AG09309 (cell line): Measurements from ENCODE around the gene CDKAL1.

Experiments used
- DNase-seq: peaks from one replicate; pipeline ENCODE4 v3.0.0-alpha.2; 2010; ENCODE audit warnings: low read depth
- H3K4me3 ChIP-seq: 2 replicates; pipeline ENCODE4 v1.5.1; 2011; ENCODE audit warnings: mild to moderate bottlenecking, low read depth, low read length, moderate library complexity; ENCODE audit not compliant: control insufficient read depth
- TF ChIP-seq, protein P1 (sequence below): IDR thresholded peaks from 2 replicates; pipeline ENCODE4 v1.5.1; 2011; ENCODE audit warnings: mild to moderate bottlenecking, low read depth, low read length, inconsistent platforms; ENCODE audit not compliant: insufficient read depth, control insufficient read depth; ENCODE audit errors: missing control alignments

The CDKAL1 gene

DNA sequence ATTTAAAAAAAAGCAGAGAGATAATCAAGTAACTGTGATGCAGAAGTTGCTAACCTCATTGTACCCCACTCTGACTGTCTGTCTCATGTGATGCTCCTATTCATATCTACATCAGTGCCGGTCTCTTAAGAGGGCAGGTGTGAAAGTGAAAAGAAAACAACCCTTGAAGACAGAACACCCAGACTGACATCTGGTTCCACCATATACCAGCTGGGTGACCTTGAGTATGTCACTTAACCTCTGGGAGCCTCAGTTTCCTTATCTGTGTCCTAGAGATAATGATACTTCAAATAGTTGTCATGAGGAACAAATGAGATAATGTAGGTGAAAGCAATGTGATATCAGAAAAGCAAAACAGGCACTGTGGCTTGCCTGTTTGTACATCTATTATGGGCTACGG lies 632.5 kb downstream of the CDKAL1 start:
- DNase-seq = no peak
- TF ChIP-seq, protein P1, sequence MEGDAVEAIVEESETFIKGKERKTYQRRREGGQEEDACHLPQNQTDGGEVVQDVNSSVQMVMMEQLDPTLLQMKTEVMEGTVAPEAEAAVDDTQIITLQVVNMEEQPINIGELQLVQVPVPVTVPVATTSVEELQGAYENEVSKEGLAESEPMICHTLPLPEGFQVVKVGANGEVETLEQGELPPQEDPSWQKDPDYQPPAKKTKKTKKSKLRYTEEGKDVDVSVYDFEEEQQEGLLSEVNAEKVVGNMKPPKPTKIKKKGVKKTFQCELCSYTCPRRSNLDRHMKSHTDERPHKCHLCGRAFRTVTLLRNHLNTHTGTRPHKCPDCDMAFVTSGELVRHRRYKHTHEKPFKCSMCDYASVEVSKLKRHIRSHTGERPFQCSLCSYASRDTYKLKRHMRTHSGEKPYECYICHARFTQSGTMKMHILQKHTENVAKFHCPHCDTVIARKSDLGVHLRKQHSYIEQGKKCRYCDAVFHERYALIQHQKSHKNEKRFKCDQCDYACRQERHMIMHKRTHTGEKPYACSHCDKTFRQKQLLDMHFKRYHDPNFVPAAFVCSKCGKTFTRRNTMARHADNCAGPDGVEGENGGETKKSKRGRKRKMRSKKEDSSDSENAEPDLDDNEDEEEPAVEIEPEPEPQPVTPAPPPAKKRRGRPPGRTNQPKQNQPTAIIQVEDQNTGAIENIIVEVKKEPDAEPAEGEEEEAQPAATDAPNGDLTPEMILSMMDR = no peak
- no peak overlapping the region for H3K4me3 ChIP-seq

DNA sequence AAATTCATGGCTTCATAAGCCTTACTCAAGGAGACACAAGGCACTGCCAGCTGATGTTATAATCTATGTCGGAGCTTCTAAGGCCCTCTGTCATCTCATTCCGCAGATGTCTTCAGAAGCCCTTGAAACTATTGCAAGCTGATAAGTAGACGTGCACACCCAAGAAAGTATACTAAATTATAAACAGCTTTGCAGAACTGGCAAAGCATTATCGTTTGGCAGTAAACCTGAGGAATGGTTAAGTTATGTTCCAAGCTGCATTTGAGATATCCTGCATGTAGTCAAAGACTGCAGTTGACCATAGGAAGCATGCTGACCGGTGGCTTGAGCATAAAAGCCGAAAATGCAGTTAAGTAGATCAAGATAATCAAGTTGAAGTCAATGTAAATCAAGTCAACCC lies 633.5 kb downstream of the CDKAL1 start:
- no peak for DNase-seq
- TF ChIP-seq, protein P1 = no peak
- no peak overlapping the region for H3K4me3 ChIP-seq

DNA sequence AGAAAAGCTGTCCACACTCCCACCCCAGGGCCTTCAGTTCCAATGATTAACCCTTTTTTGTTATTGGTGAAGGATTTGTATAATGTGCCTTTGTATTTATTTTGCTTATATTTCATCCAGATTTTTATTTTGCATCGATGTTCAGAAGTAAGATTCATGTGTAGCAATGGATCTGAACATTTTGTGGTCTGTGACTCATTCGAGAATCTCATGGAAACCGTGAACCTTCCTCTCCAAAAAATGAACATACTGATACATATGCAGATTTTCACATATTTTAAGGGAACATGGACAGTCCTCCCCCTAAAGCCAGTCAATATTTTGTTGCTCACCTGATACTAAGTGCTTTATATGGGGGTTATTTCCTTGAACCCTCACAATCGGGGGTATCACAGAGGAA lies 637.5 kb downstream of the CDKAL1 start:
- DNase-seq = no peak
- TF ChIP-seq, protein P1 = no peak
- H3K4me3 ChIP-seq = no peak overlapping the region

DNA sequence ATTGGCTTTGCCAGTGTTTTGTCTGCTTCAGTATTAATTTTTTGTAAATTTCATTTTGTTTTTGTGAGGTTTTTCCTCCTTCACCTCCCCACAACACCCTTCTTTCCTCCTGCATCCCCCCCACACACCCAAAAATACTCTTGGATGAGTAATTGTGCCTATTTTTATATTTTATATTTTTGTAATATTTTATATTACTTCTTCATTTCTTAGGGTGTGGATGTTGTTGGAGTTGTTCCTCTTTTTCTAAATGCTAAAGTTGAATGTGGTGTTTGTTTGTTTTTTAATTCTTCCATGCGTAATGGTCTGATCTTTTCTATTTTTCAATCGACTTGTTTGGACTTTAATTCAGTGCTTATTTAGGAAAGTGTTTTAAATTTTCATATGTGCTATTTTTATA lies 638.8 kb downstream of the CDKAL1 start:
- DNase-seq = no peak
- TF ChIP-seq, protein P1 = no peak
- H3K4me3 ChIP-seq = no peak overlapping the region

DNA sequence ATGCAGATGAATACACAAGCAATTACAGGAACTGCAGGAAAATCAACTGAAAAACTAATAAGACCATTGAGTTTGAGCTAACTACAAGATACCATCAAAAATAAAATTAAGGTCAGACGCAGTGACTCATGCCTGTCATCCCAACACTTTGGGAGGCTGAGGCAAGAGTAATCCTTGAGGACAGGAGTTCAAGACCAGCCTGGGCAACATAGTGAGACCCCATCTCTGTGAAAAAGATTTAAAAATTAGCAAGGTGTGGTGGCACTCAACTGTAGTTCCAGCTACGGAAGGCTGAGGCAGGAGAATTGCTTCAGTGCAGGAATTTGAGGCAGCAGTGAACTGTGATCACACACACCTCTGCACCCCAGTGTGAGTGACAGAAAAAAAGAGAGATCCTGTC lies 639.4 kb downstream of the CDKAL1 start:
- TF ChIP-seq, protein P1 = no peak
- no peak overlapping the region for H3K4me3 ChIP-seq
- no peak for DNase-seq

DNA sequence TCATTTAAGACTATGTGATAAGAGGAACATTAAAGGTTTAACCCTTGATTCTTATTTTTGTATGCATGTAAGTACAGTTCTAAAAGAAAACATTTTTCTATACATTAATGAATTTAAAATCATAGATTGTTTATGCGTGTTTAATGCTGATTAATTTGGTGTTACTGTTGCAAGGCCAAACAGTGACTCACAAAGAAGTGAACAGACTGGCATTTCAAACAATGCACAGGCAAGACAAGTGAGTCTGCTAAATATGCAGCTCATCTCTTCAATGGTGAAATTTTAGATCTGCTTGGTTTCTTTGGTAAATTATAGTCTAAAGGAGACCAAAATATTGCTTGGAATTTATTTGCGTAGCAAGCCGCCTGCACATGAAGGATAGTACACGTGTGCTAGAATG lies 641.9 kb downstream of the CDKAL1 start:
- H3K4me3 ChIP-seq = no peak overlapping the region
- TF ChIP-seq, protein P1 = no peak
- DNase-seq = no peak

DNA sequence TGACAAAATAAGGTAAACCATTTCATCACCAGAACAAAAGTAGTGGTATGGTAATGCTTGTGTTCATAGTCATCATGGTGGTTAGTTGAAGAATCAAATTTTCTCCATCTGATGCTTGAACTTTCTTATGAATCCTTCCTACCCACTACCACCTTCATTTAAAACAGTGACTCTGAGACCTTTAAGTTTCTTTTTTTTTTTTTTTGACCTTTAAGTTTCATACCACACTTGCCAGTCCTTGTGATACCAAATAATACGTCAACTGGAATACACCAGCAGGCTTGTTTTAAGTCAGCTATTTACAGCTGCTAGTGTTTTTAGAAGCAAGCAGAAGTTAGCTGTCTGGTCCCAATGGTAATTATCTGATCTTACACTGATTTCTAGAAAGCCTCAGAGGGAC lies 645.9 kb downstream of the CDKAL1 start:
- TF ChIP-seq, protein P1 = no peak
- DNase-seq = no peak
- no peak overlapping the region for H3K4me3 ChIP-seq
